GM18868 (cell line): Measurements from ENCODE around the gene RPL36AL.
"Not testable (repeated sequence)": the region's sequence is repeated elsewhere in the genome, so short reads cannot be mapped to it uniquely, and the experiment has no call there.

Experiments
- ATAC-seq: cut with Tn5 transposase; IDR thresholded peaks from one replicate; pipeline ENCODE4 v1.9.1; 2021; ENCODE audit warnings: mild to moderate bottlenecking, moderate library complexity; ENCODE audit not compliant: unreplicated experiment

The RPL36AL gene

GRCh38 chr14:49619730-49620129 is 696 bp downstream of the RPL36AL start:
- no peak for ATAC-seq

GRCh38 chr14:49619273-49619672 is 1.2 kb downstream of the RPL36AL start:
- ATAC-seq: not testable (repeated sequence)

GRCh38 chr14:49617852-49618519 is 2.4 kb downstream of the RPL36AL start:
- no peak for ATAC-seq

GRCh38 chr14:49615776-49616175 is 4.7 kb downstream of the RPL36AL start:
- ATAC-seq: no peak

GRCh38 chr14:49614196-49614595 is 6.2 kb downstream of the RPL36AL start:
- no peak for ATAC-seq

- no peak for ATAC-seq
Measured at GRCh38 chr14:49612671-49613070, 7.8 kb downstream of the RPL36AL start.

GRCh38 chr14:49612251-49612650 is 8.2 kb downstream of the RPL36AL start:
- no peak for ATAC-seq

- ATAC-seq: no peak
Measured at GRCh38 chr14:49607583-49607982, 12.8 kb downstream of the RPL36AL start.

GRCh38 chr14:49598485-49599300 is 21.7 kb downstream of the RPL36AL start, which contains the start of gene LRR1:
Gene LRR1, plus strand, starts transcription at chr14:49598940. Its CDS starts 81 bp downstream, at chr14:49599021.
- ATAC-seq: peak; percentile 46

- no peak for ATAC-seq
Measured at GRCh38 chr14:49598189-49598484, 22.3 kb downstream of the RPL36AL start.

- ATAC-seq: peak; percentile 31
Measured at GRCh38 chr14:49594347-49595091, 25.9 kb downstream of the RPL36AL start.

GRCh38 chr14:49593016-49593415 is 27.4 kb downstream of the RPL36AL start:
- peak; percentile 30 for ATAC-seq

- ATAC-seq: no peak
Measured at GRCh38 chr14:49589387-49589786, 31.0 kb downstream of the RPL36AL start.

GRCh38 chr14:49586673-49587460 is 33.6 kb downstream of the RPL36AL start:
- ATAC-seq: peak; percentile 23

- ATAC-seq: peak; percentile 88
Measured at GRCh38 chr14:49585803-49586672, 34.4 kb downstream of the RPL36AL start, which contains the start of gene RPS29. Gene RPS29, minus strand, starts transcription at chr14:49586380. Its CDS starts 34 bp downstream, at chr14:49586346.

- ATAC-seq: not testable (repeated sequence)
Measured at GRCh38 chr14:49584981-49585640, 35.3 kb downstream of the RPL36AL start.

- no peak for ATAC-seq
Measured at GRCh38 chr14:49584058-49584457, 36.4 kb downstream of the RPL36AL start.

- no peak for ATAC-seq
Measured at GRCh38 chr14:49583629-49584028, 36.8 kb downstream of the RPL36AL start.
